OCI-LY3 (cell line): ENCODE measurements around the gene OSCP1.

Experiments used
- H2AFZ ChIP-seq: fragments of 200-600, 300-600 bp; shearing (Covaris generic); 2 replicates; pipeline ENCODE4 v1.6.0; 2014; ENCODE audit warnings: antibody characterized with exemption, low read depth, low read length
- H3K27ac ChIP-seq: fragments of 200-600, 300-600 bp; sonication (generic); 2 replicates; pipeline ENCODE4 v1.5.1; 2014; ENCODE audit warnings: mild to moderate bottlenecking, low read length, moderate library complexity, mixed read lengths
- H3K27me3 ChIP-seq: fragments of 200-600, 300-600 bp; sonication (generic); 2 replicates; pipeline ENCODE4 v1.6.1; 2014; ENCODE audit warnings: low read depth, low read length, mixed read lengths
- H3K36me3 ChIP-seq: fragments of 200-600, 300-600 bp; sonication (generic); replicated peaks from 2 replicates; pipeline ENCODE3; 2014; ENCODE audit warnings: low read depth, low read length, mixed read lengths
- H3K4me1 ChIP-seq: fragments of 300-600, 200-600 bp; sonication (generic); 2 replicates; pipeline ENCODE4 v1.6.1; 2014; ENCODE audit warnings: low read length, mixed read lengths
- H3K4me2 ChIP-seq: fragments of 200-600, 300-600 bp; sonication (generic); 2 replicates; pipeline ENCODE4 v1.6.1; 2014; ENCODE audit warnings: low read length, mixed read lengths
- H3K4me3 ChIP-seq: fragments of 300-600, 200-600 bp; sonication (generic); 2 replicates; pipeline ENCODE4 v1.5.1; 2014; ENCODE audit warnings: antibody characterized with exemption, mild to moderate bottlenecking, low read length, moderate library complexity
- H3K79me2 ChIP-seq: fragments of 300-600, 200-600 bp; shearing (Covaris generic); 2 replicates; pipeline ENCODE4 v1.6.1; 2014; ENCODE audit warnings: mild to moderate bottlenecking, low read length, mixed read lengths
- H3K9ac ChIP-seq: fragments of 300-600, 200-600 bp; shearing (Covaris generic); 2 replicates; pipeline ENCODE4 v1.6.0; 2014; ENCODE audit warnings: mild to moderate bottlenecking, low read length, moderate library complexity
- H3K9me3 ChIP-seq: fragments of 200-600, 300-600 bp; shearing (Covaris generic); 2 replicates; pipeline ENCODE4 v1.6.1; 2014; ENCODE audit warnings: low read length, mixed read lengths; ENCODE audit not compliant: insufficient read depth
- H4K20me1 ChIP-seq: fragments of 200-600, 300-600 bp; sonication (generic); 2 replicates; pipeline ENCODE4 v1.6.1; 2016; ENCODE audit warnings: low read length, mixed read lengths; ENCODE audit not compliant: insufficient read depth
- CTCF ChIP-seq: fragments of 200-600, 300-600 bp; sonication (generic); IDR thresholded peaks from 2 replicates; pipeline ENCODE4 v1.5.1; 2014; ENCODE audit warnings: antibody characterized with exemption, low read length, low read depth
- EZH2phosphoT487 ChIP-seq: fragments of 200-600 bp; shearing (Covaris generic); IDR thresholded peaks from 2 replicates; pipeline ENCODE4 v1.6.1; 2018; ENCODE audit warnings: antibody characterized with exemption, mixed run types, low read depth

Gene OSCP1

DNA sequence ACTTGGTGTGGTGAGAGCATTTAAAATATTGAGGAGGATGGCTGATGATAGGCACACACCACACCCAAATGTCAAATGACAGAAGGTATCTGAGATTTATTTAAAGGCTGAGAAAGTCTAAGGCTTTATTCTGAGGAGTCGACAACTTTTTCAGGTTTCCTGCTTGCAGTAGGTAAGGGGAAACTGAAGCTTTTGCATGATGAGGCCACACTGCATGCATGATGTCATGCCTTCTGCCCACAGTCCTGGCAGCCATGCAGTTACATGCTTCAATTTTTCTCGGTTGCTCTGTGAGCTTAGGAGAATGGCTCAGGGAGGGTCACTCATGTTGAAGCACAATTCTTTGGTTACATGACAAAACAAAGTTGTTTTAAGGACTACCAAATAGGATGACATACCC lies 7.0 kb downstream of the OSCP1 start:
- no peak overlapping the region for H2AFZ ChIP-seq
- no peaks in the 10 kb centered on the region for H4K20me1 ChIP-seq

DNA sequence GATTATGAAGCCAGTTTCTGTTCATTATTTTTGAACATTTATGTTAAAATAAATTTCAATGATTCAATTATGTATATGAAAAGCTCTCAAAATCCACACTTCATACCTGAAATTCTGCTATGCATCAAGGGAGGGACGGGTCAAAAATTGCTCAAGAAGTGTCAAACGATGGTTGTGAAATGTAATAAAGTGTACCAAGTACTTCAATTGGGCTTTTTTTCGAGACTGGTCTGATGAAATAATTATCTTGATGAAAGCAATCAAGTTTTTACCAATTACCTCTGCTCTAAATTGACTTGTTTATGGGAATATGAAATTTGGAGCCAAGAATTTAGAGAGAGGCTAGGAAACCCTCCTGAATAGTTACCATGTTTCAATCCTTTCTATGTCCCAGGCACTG lies 7.9 kb downstream of the OSCP1 start:
- H2AFZ ChIP-seq = no peak overlapping the region
- H3K4me3 ChIP-seq = no peak overlapping the region
- H3K79me2 ChIP-seq = no peaks in the 10 kb centered on the region
- no peak overlapping the region for H3K4me2 ChIP-seq
- H3K27me3 ChIP-seq = no peaks in the 10 kb centered on the region
- H3K4me1 ChIP-seq = peaks cover 9% of the 10 kb centered on the region
- TF ChIP-seq EZH2phosphoT487 (no peak), CTCF (no peak)
- H4K20me1 ChIP-seq = no peaks in the 10 kb centered on the region
- no peaks in the 10 kb centered on the region for H3K36me3 ChIP-seq
- H3K9ac ChIP-seq = no peak overlapping the region
- H3K9me3 ChIP-seq = no peaks in the 10 kb centered on the region
- H3K27ac ChIP-seq = no peak overlapping the region

More for the DNA sequence above, 7.0 kb downstream of the OSCP1 start:
- no peak overlapping the region for H3K27ac ChIP-seq
- H3K4me2 ChIP-seq = no peak overlapping the region
- no peaks in the 10 kb centered on the region for H3K79me2 ChIP-seq
- H3K9ac ChIP-seq = no peak overlapping the region
- H3K36me3 ChIP-seq = no peaks in the 10 kb centered on the region
- no peaks in the 10 kb centered on the region for H3K27me3 ChIP-seq
- H3K4me3 ChIP-seq = no peak overlapping the region
- no peaks in the 10 kb centered on the region for H3K9me3 ChIP-seq
- no peak for TF ChIP-seq CTCF
- TF ChIP-seq EZH2phosphoT487 = no peak
- H3K4me1 ChIP-seq = peaks cover 9% of the 10 kb centered on the region

- Histone ChIP-seq H3K79me2 (no peaks in the 10 kb centered on the region), H3K36me3 (no peaks in the 10 kb centered on the region), H3K27ac (no peak overlapping the region), H3K4me1 (no peaks in the 10 kb centered on the region), H3K9me3 (no peaks in the 10 kb centered on the region), H4K20me1 (no peaks in the 10 kb centered on the region), H3K4me2 (no peak overlapping the region), H3K9ac (no peak overlapping the region), H3K27me3 (no peaks in the 10 kb centered on the region), H3K4me3 (no peak overlapping the region), H2AFZ (no peak overlapping the region)
- TF ChIP-seq CTCF (no peak), EZH2phosphoT487 (no peak)
These were observed 9.6 kb downstream of the OSCP1 start for GRCh38 chr1:36440646-36441045.

GRCh38 chr1:36440044-36440443 lies 10.2 kb downstream of the OSCP1 start:
- Histone ChIP-seq H3K27ac (no peak overlapping the region), H2AFZ (no peak overlapping the region), H3K79me2 (no peaks in the 10 kb centered on the region), H3K4me3 (no peak overlapping the region), H3K9ac (no peak overlapping the region), H3K36me3 (no peaks in the 10 kb centered on the region), H3K4me2 (no peak overlapping the region), H3K4me1 (no peaks in the 10 kb centered on the region), H3K27me3 (no peaks in the 10 kb centered on the region), H3K9me3 (no peaks in the 10 kb centered on the region), H4K20me1 (no peaks in the 10 kb centered on the region)
- TF ChIP-seq CTCF (no peak), EZH2phosphoT487 (no peak)
